Measurements from ENCODE around the gene RAB29.

Gene RAB29

GRCh38 chr1:205719015-205719414 is 56.3 kb downstream of the RAB29 start:
- no peak for DNase-seq

Data from stimulated activated CD4-positive, alpha-beta T cell treated with anti-CD3 and anti-CD28 coated beads, Interleukin-4, amount 100 ng/mL, for 1 hour (primary cell).